ENCODE measurements around the gene ANKRD39. TPM values are rescaled to one million over a fixed set of nuclear protein-coding genes. Genes with fewer than 3 reads are reported as not detected.

The ANKRD39 gene
- total and polyA plus RNA-seq, 10 of the 15 experiments (the other 5 are each of a cell fraction or from before 2014, with no cell fraction given), result 7.4 to 36.2 (median 23.7) TPM

DNA sequence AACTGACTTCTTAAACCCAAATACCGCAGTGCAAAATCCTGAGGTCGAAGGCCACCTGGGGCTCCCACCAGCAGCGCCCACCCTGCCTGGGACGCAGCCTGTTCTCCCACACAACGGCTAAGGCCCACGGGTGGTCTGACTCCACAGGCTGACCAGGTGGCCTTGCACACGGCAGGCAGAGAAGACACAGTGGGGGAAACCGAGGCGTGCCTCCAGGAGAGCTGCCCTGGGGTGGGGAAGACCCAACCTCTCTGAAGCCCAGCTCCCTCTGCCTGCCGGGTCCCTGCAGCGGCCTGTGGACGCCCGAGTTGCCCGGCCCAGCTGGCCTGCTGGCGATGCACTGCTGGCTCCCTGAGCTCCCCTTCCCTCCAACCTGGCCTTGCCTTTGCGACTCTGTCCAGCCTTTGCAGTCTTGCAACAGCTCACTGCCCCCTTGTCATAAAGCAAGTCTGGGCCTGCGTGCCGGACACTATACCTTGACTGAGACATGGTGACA is 21.8 kb upstream of the ANKRD39 start:
- intact Hi-C loops (cut with micrococcal nuclease; ENCODE audit: unreplicated experiment), result no loop called here
- TF ChIP-seq DPF2 (IDR thresholded peaks at IDR 0.05), result no peak
- TF ChIP-seq POLR2A (IDR thresholded peaks at IDR 0.05; ENCODE audit: low read depth, low read length), result no peak
- TF ChIP-seq ZBTB11 (CRISPR knock-in tag; IDR thresholded peaks at IDR 0.05), result no peak
- no peak for TF ChIP-seq ZZZ3 (IDR thresholded peaks at IDR 0.05; ENCODE audit: control insufficient read depth, insufficient read length, low read depth)
- no peak for TF ChIP-seq ZNF207 (IDR thresholded peaks at IDR 0.05; ENCODE audit: borderline replicate concordance)
- no peak for TF ChIP-seq IKZF1 (conservative IDR thresholded peaks at IDR 0.05)
- no peak for TF ChIP-seq BHLHE40 (IDR thresholded peaks at IDR 0.05; ENCODE audit: borderline replicate concordance in 1 of 2, low read depth in 2 of 2, low read length in 1 of 2)
- TF ChIP-seq KAT2A (conservative IDR thresholded peaks at IDR 0.05; ENCODE audit: control insufficient read depth, low read depth, low read length), result no peak
- 59% methylated on average over 18 of the region's 18 CpGs for WGBS (ENCODE audit: insufficient coverage, insufficient replicate concordance, low lambda C conversion rate, missing lambda C conversion rate)
- DNase-seq (ENCODE audit: low read depth, low spot score) (no peak), ATAC-seq (no peak), FAIRE-seq (no peak)
- Histone ChIP-seq H3K27me3 (replicated peaks in 1 of 2; ENCODE audit: control insufficient read depth in 2 of 2, insufficient read depth in 2 of 2, low read length in 1 of 2) (no peaks in the 10 kb centered on the region), H3K4me2 (ENCODE audit: control insufficient read depth, insufficient read depth) (no peak overlapping the region), H3K9me3 (replicated peaks; ENCODE audit: control insufficient read depth, insufficient read depth, low read length) (no peaks in the 10 kb centered on the region), H3K27ac (ENCODE audit: control insufficient read depth, insufficient read depth) (no peak overlapping the region), H3K4me3 (no peak overlapping the region), H3K79me2 (ENCODE audit: control insufficient read depth, insufficient read depth, low read length) (no peaks in the 10 kb centered on the region), H3K4me1 (ENCODE audit: control insufficient read depth, insufficient read depth, low read length) (peaks cover 13% of the 10 kb centered on the region), H3K36me3 (ENCODE audit: control insufficient read depth in 2 of 2, insufficient read depth in 2 of 2, low read length in 1 of 2) (no peaks in the 10 kb centered on the region), H2AFZ (ENCODE audit: control insufficient read depth, low read depth, low read length) (no peak overlapping the region), H3K9ac (ENCODE audit: control insufficient read depth, insufficient read depth, low read length) (no peak overlapping the region), H4K20me1 (ENCODE audit: control insufficient read depth, insufficient read depth) (no peaks in the 10 kb centered on the region)
- RAD21 ChIA-PET (ENCODE audit: unreplicated experiment), result interaction anchor here (2.4 kb wide), 1 partner anchor 22 kb away, joined by 7 read pairs; the partner anchor contains the start of gene ANKRD39
- SMC1A ChIA-PET (ENCODE audit: uncharacterized antibody, unreplicated experiment), result no interaction called here
- BruUV-seq (replicated peaks), result no TSS peak
- POLR2A ChIA-PET, result interaction anchor here (0.6 kb wide), 1 partner anchor 20 kb away, joined by 10 read pairs; no protein-coding TSS in a partner anchor
- in situ Hi-C loops (cut with MboI), result no loop called here
- CTCF ChIA-PET, result no interaction called here

Data from GM12878 (cell line).